RCC 7860 (cell line): Measurements from ENCODE around the gene SLC35A3.
"Not testable (repeated sequence)": the region's sequence is repeated elsewhere in the genome, so short reads cannot be mapped to it uniquely, and the experiment has no call there.

Experiments used
- DNase-seq: peaks from one replicate; pipeline ENCODE4 v3.0.0-alpha.2; 2015; ENCODE audit warnings: low spot score
- FAIRE-seq: peaks from 2 replicates; lab custom pipeline; 2012; peaks lifted over from hg19 to GRCh38; lab: Jason Lieb, UNC

SLC35A3 gene

DNA sequence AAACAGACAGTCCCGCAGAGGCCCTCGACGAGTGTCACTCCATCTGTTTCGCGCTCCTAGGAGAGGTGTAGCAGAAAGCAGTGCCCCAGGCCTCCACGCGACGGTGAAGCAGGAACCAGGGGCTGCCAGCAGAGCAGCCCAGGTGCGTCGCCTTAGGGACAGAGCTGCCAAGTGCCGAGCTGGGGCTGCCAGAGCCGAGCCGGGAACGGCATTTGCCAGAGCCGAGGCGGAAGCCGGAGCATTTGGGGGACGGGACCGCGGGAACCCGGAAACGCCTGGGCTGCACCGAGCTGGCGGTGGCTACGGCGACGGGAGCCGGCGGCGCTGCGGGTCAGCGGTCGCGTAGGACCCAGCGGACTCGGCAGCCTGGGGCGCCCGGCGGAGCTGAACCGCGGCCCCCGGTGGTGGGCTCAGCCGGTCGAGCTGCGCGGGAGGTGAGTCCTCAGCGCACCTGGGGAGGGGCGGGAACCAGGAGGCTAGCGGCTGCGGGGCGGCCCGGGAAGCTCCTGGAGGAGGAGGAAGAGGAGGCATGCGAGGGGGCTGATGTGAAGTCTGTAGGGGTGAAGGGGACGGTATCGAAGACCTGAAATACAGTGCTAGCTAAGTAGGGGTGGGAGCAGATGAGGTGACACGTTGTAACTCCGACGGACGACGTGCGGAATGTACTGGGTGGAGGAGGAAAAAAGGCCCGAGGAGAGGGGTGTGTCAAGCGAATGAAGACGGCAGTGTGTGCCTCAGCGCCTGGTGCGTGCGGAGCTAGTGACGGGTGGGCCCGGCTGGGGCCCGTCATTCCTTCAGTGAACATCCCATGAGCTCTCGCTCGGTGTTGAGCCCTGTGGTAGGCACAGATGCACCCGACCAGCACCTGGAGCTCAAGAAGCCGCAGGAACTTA, at the start of gene SLC35A3:
SLC35A3 (plus strand) TSS at position 268 of the 893 bp plus-strand sequence. CDS start 23,559 bp downstream, outside the sequence.
- peak; percentile 63 for DNase-seq

GRCh38 chr1:99934801-99935200, 35.0 kb upstream of the SLC35A3 start:
- DNase-seq: no peak
- no peak for FAIRE-seq

More for the DNA sequence above, at the start of gene SLC35A3:
- FAIRE-seq: no peak

DNA sequence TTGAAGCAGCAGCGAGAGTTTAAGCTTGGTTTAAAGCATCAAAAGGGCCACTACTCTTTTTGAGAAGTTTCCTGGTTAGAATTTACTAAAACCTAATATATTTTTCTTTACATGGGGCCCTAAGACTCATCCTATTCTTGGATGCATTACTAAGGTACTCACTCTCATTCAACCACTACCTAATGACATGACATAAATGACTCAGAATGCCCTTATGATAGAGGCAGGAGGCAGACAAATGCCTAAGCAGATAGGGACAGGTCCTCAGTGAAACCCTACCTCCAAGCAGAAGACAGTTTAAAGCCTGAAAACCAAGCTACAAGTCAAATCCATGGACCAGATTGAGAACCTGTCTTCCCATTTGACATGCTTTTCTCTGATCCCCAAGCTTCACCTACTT, 34.3 kb upstream of the SLC35A3 start:
- no peak for FAIRE-seq
- no peak for DNase-seq

GRCh38 chr1:99936071-99936470, 33.7 kb upstream of the SLC35A3 start:
- FAIRE-seq (no peak), DNase-seq (no peak)

DNA sequence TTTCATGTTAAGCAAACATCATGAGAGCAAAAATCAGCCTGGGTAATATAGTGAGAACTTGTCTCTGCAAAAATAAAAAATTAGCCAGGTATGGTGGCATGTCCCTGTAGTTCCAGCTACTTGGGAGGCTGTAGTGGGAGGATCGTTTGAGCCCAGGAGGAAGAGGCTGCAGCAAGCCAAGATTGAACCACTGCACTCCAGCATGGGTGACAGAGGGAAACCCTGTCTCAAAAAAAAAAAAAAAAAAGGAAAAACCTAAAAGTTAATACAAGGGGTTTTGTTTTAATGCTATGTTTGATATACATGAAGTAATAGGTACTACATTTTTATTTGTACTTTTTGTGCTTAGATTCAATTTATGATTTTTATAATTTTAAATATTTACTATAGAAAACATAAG, 27.1 kb upstream of the SLC35A3 start:
- FAIRE-seq (no peak), DNase-seq (no peak)

GRCh38 chr1:99943223-99943794, 26.5 kb upstream of the SLC35A3 start:
- no peak for DNase-seq

GRCh38 chr1:99944192-99944591, 25.6 kb upstream of the SLC35A3 start:
- FAIRE-seq (no peak), DNase-seq (no peak)

More at GRCh38 chr1:99943223-99943794, 26.5 kb upstream of the SLC35A3 start:
- no peak for FAIRE-seq

GRCh38 chr1:99945174-99945573, 24.6 kb upstream of the SLC35A3 start:
- no peak for FAIRE-seq
- no peak for DNase-seq

DNA sequence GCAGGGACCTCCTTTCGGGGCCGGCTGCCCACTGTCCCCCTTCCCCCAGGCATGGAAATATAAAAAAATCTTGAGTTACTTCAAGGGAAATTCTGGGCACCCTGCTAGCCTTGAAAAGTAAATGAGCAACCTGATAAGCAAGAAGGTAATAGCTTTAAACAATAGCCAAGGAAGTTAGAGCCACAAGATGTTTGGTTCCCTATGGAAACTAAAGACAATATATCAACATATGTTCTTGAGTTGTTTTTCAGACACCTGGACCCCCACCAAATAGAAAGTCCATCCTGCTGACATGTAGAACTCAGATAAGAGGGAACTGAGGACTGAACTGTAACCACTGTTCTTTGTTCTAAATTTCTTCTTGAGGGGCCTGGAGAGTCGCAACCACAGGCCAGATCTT, 19.3 kb upstream of the SLC35A3 start:
- DNase-seq: no peak
- FAIRE-seq: no peak

DNA sequence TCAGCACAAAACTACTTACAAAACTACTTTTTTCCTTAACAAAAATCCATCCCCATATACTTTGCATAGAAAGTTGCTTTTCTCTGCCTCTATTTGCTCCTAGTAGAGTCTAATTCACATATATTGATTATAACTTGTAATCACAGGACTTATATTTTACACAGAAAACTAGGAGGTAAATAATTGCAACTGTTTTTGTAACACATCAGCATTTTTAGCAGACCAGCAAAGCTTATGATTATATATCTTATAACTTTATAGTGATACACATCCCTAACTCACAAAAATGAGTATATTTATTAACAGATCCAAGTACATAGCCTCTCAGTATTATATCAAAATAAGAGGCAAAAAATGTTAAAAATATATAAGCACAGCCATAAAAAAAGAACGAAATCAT, 17.3 kb upstream of the SLC35A3 start:
- FAIRE-seq (no peak), DNase-seq (no peak)

- DNase-seq: no peak
- no peak for FAIRE-seq
Measured at GRCh38 chr1:99955375-99955774, 14.4 kb upstream of the SLC35A3 start.

DNA sequence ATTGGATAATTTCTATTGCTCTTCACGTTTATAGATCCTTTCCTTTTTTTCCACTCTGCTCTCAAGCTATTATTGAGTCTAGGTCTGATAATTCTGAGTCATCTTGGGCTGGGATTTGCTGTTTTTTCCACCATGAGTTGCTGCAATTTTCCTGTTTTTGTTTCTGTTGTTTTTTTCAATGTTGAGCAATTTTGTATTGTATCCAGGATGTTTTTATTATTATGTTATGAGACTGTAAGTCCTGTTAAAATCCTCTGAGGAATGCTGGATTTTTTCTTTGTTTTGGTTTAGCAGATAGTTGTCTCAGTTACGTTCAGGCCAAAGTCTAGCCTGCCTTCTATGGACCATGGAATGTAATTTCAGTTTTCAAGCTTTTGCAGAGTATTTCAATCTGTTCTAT, 13.0 kb upstream of the SLC35A3 start:
- no peak for FAIRE-seq
- no peak for DNase-seq

DNA sequence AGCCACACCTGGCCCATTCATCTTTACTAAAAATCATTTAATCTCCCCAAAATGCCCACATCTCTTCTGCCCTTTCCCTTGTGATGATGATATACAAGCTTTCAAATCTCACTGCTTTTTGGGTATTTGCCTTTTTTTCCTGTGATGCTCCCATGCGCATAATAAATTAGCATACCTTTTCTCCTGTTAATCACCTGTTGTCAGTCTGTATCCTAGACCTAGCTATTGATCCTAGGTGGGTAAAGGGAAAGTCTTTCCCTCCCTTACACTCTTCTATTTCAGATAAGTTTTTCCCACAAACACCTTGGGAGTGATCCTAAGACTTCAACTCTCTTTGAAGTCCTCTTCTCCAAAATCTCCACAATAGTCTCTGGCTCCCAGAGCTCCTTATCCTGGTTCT, 12.0 kb upstream of the SLC35A3 start:
- DNase-seq (no peak), FAIRE-seq (no peak)

DNA sequence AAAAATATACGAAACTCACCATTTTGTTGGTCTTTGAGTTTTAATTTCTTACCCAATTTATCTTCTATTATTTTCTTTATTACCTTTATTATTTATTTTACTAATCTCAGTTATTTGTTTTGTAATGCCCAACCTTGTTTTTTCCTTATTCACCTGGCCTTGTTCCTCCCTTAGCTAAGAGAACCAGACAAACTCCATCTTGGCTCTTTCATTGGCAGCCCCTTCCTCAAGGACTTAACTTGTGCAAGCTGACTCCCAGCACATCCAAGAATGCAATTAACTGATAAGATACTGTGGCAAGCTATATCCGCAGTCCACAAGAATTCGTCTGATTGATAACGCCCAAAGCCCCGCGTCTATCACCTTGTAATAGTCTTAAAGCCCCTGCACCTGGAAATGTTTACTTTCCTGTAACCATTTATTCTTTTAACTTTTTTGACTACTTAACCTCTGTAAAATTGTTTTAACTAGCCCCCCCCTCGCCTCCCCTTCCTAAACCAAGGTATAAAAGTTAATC, 10.5 kb upstream of the SLC35A3 start:
- FAIRE-seq, DNase-seq: not testable (repeated sequence)

DNA sequence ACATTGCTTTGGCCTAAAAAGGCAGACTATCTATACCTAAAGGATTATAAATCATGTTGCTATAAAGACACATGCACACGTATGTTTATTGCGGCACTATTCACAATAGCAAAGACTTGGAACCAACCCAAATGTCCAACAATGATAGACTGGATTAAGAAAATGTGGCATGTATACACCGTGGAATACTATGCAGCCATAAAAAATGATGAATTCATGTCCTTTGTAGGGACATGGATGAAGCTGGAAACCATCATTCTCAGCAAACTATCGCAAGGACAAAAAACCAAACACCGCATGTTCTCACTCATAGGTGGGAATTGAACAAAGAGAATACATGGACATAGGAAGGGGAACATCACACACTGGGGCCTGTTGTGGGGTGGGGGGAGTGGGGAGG, 9.5 kb upstream of the SLC35A3 start:
- FAIRE-seq, DNase-seq: not testable (repeated sequence)

DNA sequence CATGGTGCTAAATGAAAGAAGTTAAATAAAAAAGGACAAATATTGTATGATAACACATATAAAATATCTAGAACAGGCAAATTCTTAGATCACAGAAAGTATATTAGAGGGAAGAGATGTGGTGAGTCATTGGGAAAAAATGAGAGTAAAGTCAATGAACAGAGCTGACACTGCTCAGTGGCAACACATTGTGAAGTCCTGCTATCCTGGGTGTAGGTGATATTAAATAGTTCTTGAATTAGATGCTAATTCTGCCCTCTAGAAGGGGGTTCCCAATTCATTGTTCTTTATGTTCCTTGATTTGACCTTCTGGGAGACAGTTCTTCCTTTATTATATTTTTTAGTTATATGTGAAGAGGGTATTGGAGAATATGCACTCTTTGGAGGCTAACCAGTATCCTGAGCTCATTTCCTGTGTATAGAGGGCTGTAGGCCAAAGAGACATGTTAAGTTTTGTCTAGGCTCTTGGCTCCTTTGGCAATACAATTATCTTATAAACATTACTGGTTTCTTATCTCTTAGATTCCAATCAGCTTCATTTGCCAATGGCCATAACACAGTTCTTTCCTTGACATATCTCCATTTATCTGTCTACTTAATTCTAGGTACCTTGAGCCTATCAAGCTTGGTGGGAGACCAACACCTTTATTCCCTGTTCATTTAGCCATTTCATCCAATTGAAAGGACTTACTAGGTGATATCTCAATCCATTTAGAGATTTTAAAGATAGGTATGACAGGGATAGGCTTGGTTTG, 6.6 kb upstream of the SLC35A3 start:
- peak; percentile 51 for FAIRE-seq

DNA sequence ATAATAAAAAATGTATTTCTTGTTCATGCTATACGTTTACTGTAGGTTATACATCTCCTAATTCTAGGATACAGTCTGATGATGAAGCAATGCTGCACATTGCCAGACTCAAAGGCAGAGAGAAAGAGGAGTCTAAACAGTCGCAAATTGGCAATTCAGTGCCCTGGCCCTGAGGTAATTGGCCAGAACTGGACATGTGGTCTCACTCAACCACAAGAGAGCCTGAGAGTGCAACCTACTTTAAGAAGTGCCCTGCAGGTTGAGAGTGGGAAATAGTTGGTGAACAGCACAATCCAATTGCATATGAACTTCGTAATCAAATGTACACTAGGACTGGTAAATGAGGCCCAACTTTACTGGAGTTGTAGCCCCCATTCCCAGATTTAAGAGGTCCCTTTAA, 5.0 kb upstream of the SLC35A3 start:
- FAIRE-seq: no peak

More for the DNA sequence above, 6.6 kb upstream of the SLC35A3 start:
- DNase-seq: peak; percentile 43

GRCh38 chr1:99965646-99966375, 4.0 kb upstream of the SLC35A3 start:
- DNase-seq (no peak), FAIRE-seq (no peak)

More for the DNA sequence above, 5.0 kb upstream of the SLC35A3 start:
- no peak for DNase-seq

- DNase-seq: no peak
- FAIRE-seq: no peak
Measured at GRCh38 chr1:99968214-99968613, 1.6 kb upstream of the SLC35A3 start.

GRCh38 chr1:99969260-99969728, 502 bp upstream of the SLC35A3 start:
- DNase-seq (no peak), FAIRE-seq (no peak)
